ENCODE data around the gene RNF115. TPM values are rescaled to one million over a fixed set of nuclear protein-coding genes. Genes with fewer than 3 reads are reported as not detected.

The RNF115 gene
- total and polyA plus RNA-seq, 9 donors = 7.8 to 27.9 (median 12.2) TPM

DNA sequence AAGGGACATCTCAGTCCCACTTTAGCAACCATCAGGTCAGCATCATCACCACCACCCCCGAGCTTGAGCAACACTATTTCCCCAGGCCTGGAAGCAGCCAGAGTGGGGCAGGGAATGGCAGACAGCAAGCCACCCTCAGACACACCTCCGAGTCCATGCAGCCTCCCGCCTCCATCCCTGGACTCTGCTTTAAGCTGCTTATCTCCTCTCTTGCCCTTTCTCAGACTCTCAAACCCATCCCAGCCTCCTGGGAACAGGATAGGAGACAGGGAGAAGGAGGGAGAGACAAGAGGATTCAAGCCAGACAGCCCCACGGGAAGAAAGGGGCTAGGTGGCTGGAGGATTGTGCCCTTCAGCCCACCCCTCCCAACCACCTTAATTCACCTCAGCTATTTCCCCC lies 33.3 kb upstream of the RNF115 start:
- Histone ChIP-seq H3K9me3 (no peaks in the 10 kb centered on the region), H3K36me3 (no peaks in the 10 kb centered on the region), H3K27me3 (no peaks in the 10 kb centered on the region), H3K27ac (no peak overlapping the region), H3K4me1 (ENCODE audit: insufficient read depth) (peaks cover 3% of the 10 kb centered on the region), H3K4me3 (no peak overlapping the region)
- no peak for DNase-seq
- WGBS, 3 donors = 68 to 81% (median 78%) methylated on average over 4 of the region's 4 CpGs
- TF ChIP-seq EP300 (IDR thresholded peaks at IDR 0.05) = no peak
- TF ChIP-seq, protein P1, sequence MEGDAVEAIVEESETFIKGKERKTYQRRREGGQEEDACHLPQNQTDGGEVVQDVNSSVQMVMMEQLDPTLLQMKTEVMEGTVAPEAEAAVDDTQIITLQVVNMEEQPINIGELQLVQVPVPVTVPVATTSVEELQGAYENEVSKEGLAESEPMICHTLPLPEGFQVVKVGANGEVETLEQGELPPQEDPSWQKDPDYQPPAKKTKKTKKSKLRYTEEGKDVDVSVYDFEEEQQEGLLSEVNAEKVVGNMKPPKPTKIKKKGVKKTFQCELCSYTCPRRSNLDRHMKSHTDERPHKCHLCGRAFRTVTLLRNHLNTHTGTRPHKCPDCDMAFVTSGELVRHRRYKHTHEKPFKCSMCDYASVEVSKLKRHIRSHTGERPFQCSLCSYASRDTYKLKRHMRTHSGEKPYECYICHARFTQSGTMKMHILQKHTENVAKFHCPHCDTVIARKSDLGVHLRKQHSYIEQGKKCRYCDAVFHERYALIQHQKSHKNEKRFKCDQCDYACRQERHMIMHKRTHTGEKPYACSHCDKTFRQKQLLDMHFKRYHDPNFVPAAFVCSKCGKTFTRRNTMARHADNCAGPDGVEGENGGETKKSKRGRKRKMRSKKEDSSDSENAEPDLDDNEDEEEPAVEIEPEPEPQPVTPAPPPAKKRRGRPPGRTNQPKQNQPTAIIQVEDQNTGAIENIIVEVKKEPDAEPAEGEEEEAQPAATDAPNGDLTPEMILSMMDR (IDR thresholded peaks at IDR 0.05) = no peak
- no peak for TF ChIP-seq POLR2A (IDR thresholded peaks at IDR 0.05)
- intact Hi-C loops (cut with DNase I) = loop anchor here in 1 of 4 donors (10.0 kb wide), 1 partner anchor 48 kb away; no protein-coding TSS in a partner anchor

GRCh38 chr1:145855426-145855948 lies 31.6 kb upstream of the RNF115 start:
- TF ChIP-seq POLR2A (IDR thresholded peaks at IDR 0.05) (no peak), EP300 (IDR thresholded peaks at IDR 0.05) (no peak)
- TF ChIP-seq, protein P1 (IDR thresholded peaks at IDR 0.05) = no peak
- 73 to 83% (median 77%) methylated on average over 7 of the region's 7 CpGs for WGBS, 3 donors
- H3K4me1 ChIP-seq (ENCODE audit: insufficient read depth) = peaks cover 3% of the 10 kb centered on the region
- no peak overlapping the region for H3K4me3 ChIP-seq
- no peak overlapping the region for H3K27ac ChIP-seq
- intact Hi-C loops (cut with DNase I) = loop anchor here in 1 of 4 donors (10.0 kb wide), 1 partner anchor 49 kb away; no protein-coding TSS in a partner anchor
- DNase-seq = no peak
- no peaks in the 10 kb centered on the region for H3K9me3 ChIP-seq
- H3K27me3 ChIP-seq = no peaks in the 10 kb centered on the region
- H3K36me3 ChIP-seq = no peaks in the 10 kb centered on the region

GRCh38 chr1:145849356-145850160 lies 25.7 kb upstream of the RNF115 start:
- WGBS, 3 donors = 53 to 65% (median 59%) methylated on average over 15 of the region's 15 CpGs
- Histone ChIP-seq H3K36me3 (no peaks in the 10 kb centered on the region), H3K4me3 (no peak overlapping the region), H3K27me3 (no peaks in the 10 kb centered on the region), H3K9me3 (no peaks in the 10 kb centered on the region), H3K4me1 (ENCODE audit: insufficient read depth) (peaks cover 7% of the 10 kb centered on the region), H3K27ac (no peak overlapping the region)
- no peak for TF ChIP-seq POLR2A (IDR thresholded peaks at IDR 0.05)
- TF ChIP-seq, protein P1 (IDR thresholded peaks at IDR 0.05) = no peak
- no peak for DNase-seq
- intact Hi-C loops (cut with DNase I) = loop anchor here in 3 of 4 donors (5.0 to 10.0 kb wide), 4 partner anchors 55 to 165 kb away; partner anchors contain the start of gene ITGA10 (in 1 of the 3)

GRCh38 chr1:145847827-145848226 lies 23.9 kb upstream of the RNF115 start:
- no peak overlapping the region for H3K27ac ChIP-seq

More at GRCh38 chr1:145847827-145848226, 23.9 kb upstream of the RNF115 start:
- peaks cover 7% of the 10 kb centered on the region for H3K4me1 ChIP-seq (ENCODE audit: insufficient read depth)
- intact Hi-C loops (cut with DNase I) = loop anchor here in 3 of 4 donors (5.0 to 10.0 kb wide), 3 partner anchors 64 to 167 kb away; partner anchors contain the start of gene ITGA10 (in 1 of the 3)
- DNase-seq = no peak
- no peaks in the 10 kb centered on the region for H3K9me3 ChIP-seq
- no peaks in the 10 kb centered on the region for H3K27me3 ChIP-seq
- TF ChIP-seq EP300 (IDR thresholded peaks at IDR 0.05) (no peak), POLR2A (IDR thresholded peaks at IDR 0.05) (no peak)
- TF ChIP-seq, protein P1 (IDR thresholded peaks at IDR 0.05) = no peak
- no peaks in the 10 kb centered on the region for H3K36me3 ChIP-seq
- 64 to 70% (median 69%) methylated on average over 3 of the region's 3 CpGs for WGBS, 3 donors
- no peak overlapping the region for H3K4me3 ChIP-seq

Data from ovary (tissue), 9 donors.